Mammary epithelial cell (primary cell): Measurements from ENCODE around the gene INSM2.

Experiments
- EZH2 ChIP-seq: IDR thresholded peaks from 2 replicates; pipeline ENCODE4 v1.6.1; 2012; ENCODE audit warnings: low read length, inconsistent platforms, borderline replicate concordance
- TF ChIP-seq, protein P1 (sequence below), 2 donors: IDR thresholded peaks in 1 of 2; conservative IDR thresholded peaks in 1 of 2; 2 replicates each; pipeline ENCODE4 v1.5.1; 2011 to 2012; ENCODE audit warnings: inconsistent platforms in 2 of 2, low read length in 2 of 2, mild to moderate bottlenecking in 2 of 2, control low read depth in 1 of 2, low read depth in 1 of 2; ENCODE audit not compliant: insufficient read depth in 1 of 2; ENCODE audit errors: extremely low read depth in 1 of 2

DNA sequence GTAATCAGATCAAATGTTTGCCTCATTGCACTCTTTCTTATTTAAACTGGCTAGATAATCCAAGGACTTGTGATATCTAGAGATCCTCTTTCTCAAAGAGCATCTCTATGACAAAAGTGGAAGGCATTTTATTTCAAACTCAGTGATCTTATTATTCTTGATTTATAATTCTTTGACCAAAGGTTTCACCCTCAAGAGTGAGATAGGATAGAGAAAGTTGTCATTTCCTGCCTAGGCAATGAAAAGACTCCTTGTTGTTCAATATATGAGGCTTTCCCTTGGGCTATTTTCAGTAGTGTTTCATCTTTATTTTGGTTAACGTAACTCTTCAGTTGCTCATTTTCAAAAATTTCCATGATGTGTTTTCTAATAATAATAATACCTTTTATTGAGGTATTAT is 18.0 kb upstream of the INSM2 start:
- TF ChIP-seq, protein P1, sequence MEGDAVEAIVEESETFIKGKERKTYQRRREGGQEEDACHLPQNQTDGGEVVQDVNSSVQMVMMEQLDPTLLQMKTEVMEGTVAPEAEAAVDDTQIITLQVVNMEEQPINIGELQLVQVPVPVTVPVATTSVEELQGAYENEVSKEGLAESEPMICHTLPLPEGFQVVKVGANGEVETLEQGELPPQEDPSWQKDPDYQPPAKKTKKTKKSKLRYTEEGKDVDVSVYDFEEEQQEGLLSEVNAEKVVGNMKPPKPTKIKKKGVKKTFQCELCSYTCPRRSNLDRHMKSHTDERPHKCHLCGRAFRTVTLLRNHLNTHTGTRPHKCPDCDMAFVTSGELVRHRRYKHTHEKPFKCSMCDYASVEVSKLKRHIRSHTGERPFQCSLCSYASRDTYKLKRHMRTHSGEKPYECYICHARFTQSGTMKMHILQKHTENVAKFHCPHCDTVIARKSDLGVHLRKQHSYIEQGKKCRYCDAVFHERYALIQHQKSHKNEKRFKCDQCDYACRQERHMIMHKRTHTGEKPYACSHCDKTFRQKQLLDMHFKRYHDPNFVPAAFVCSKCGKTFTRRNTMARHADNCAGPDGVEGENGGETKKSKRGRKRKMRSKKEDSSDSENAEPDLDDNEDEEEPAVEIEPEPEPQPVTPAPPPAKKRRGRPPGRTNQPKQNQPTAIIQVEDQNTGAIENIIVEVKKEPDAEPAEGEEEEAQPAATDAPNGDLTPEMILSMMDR (conservative IDR thresholded peaks at IDR 0.05 in 1 of 2, IDR thresholded peaks at IDR 0.05 in 1 of 2; ENCODE audit: extremely low read depth in 1 of 2, insufficient read depth in 1 of 2, low read depth in 1 of 2, low read length in 2 of 2): no peak
- TF ChIP-seq EZH2: no peak
